SK-N-SH (cell line): ENCODE results near the gene CD14. TPM values are rescaled to one million over a fixed set of nuclear protein-coding genes. Genes with fewer than 3 reads are reported as not detected.
A peak's percentile ranks its signal among the peaks of the same experiment; 100 is the strongest.

Experiments used
- CTCF ChIA-PET: fragments of 300-600, 350-600 bp; formaldehyde crosslinking; extraction: SDS; loops from one replicate; lab custom pipeline; 2021; lab: Yijun Ruan, JAX
- POLR2A ChIA-PET: fragments of 350-600 bp; sonication (Branson Sonifier 250); formaldehyde crosslinking; extraction: SDS; loops from one replicate; lab custom pipeline; 2020; ENCODE audit warnings: antibody characterized with exemption, inconsistent platforms; lab: Yijun Ruan, JAX
- DNase-seq: peaks from one replicate; pipeline ENCODE4 v3.0.0; 2012
- H2AFZ ChIP-seq: fragments of 200-600 bp; sonication (generic); 2 replicates; pipeline ENCODE4 v1.8.1; 2016; ENCODE audit warnings: antibody characterized with exemption, mild to moderate bottlenecking, low read depth
- H3F3A ChIP-seq: fragments of 200-600 bp; sonication (generic); replicated peaks from 2 replicates; pipeline ENCODE3; 2016; ENCODE audit warnings: antibody characterized with exemption, mild to moderate bottlenecking; ENCODE audit not compliant: insufficient read depth
- H3K27ac ChIP-seq, 2 experiments: fragments of 200-500 bp in 1 of 2; fragments of 200-600 bp in 1 of 2; sonication (Bioruptor generic) in 1 of 2; sonication (generic), shearing (Covaris generic) in 1 of 2; 2 replicates each; pipeline versions ENCODE4 v1.5.1 to v1.6.1; 2014 to 2016; ENCODE audit warnings: low read depth in 2 of 2, inconsistent platforms in 1 of 2, low read length in 1 of 2, mild to moderate bottlenecking in 1 of 2, mixed read lengths in 1 of 2
- H3K27me3 ChIP-seq: fragments of 200-600 bp; sonication (generic), shearing (Covaris generic); 2 replicates; pipeline ENCODE4 v1.6.1; 2016; ENCODE audit warnings: mixed run types; ENCODE audit not compliant: insufficient read depth
- H3K36me3 ChIP-seq, 2 experiments: fragments of 200-500 bp in 1 of 2; fragments of 200-600 bp in 1 of 2; sonication (Bioruptor generic) in 1 of 2; sonication (generic) in 1 of 2; replicated peaks in 1 of 2; 2 replicates each; pipeline versions ENCODE3 to v1.5.1; 2014 to 2016; ENCODE audit warnings: low read length in 1 of 2, mild to moderate bottlenecking in 1 of 2; ENCODE audit not compliant: insufficient read depth in 2 of 2, control insufficient read depth in 1 of 2
- H3K4me1 ChIP-seq, 2 experiments: fragments of 200-500 bp in 1 of 2; fragments of 200-600 bp in 1 of 2; sonication (Bioruptor generic) in 1 of 2; sonication (generic), shearing (Covaris generic) in 1 of 2; 2 replicates each; pipeline versions ENCODE4 v1.5.1 to v1.6.1; 2014 to 2016; ENCODE audit warnings: low read depth in 1 of 2, low read length in 1 of 2, mixed run types in 1 of 2; ENCODE audit not compliant: insufficient read depth in 2 of 2, control insufficient read depth in 1 of 2
- H3K4me2 ChIP-seq: fragments of 200-600 bp; sonication (generic), shearing (Covaris generic); 2 replicates; pipeline ENCODE4 v1.6.1; 2017; ENCODE audit warnings: mixed run types
- H3K4me3 ChIP-seq, 2 experiments: fragments of 200-500 bp in 1 of 2; fragments of 200-600 bp in 1 of 2; sonication (Bioruptor generic) in 1 of 2; sonication (generic), shearing (Covaris generic) in 1 of 2; 2 replicates each; pipeline versions ENCODE4 v1.5.1 to v1.8.1; 2014 to 2016; ENCODE audit warnings: low read depth in 2 of 2, inconsistent platforms in 1 of 2, low read length in 1 of 2, mild to moderate bottlenecking in 1 of 2, mixed read lengths in 1 of 2, moderate library complexity in 1 of 2
- H3K79me2 ChIP-seq: fragments of 200-600 bp; sonication (generic); 2 replicates; pipeline ENCODE4 v1.8.1; 2017; ENCODE audit warnings: mild to moderate bottlenecking; ENCODE audit not compliant: insufficient read depth
- H3K9ac ChIP-seq: fragments of 200-600 bp; sonication (generic); 2 replicates; pipeline ENCODE4 v1.6.1; 2017; ENCODE audit warnings: mixed run types
- H3K9me2 ChIP-seq: fragments of 200-600 bp; sonication (generic); 2 replicates; pipeline ENCODE4 v1.6.1; 2017; ENCODE audit warnings: mixed run types
- H3K9me3 ChIP-seq: fragments of 200-600 bp; sonication (generic); 2 replicates; pipeline ENCODE4 v1.6.1; 2017; ENCODE audit warnings: mixed run types, mild to moderate bottlenecking, moderate library complexity
- H4K20me1 ChIP-seq: fragments of 200-600 bp; sonication (generic); 2 replicates; pipeline ENCODE4 v1.6.1; 2017; ENCODE audit warnings: mild to moderate bottlenecking, mixed run types; ENCODE audit not compliant: insufficient read depth
- CHD2 ChIP-seq: fragments of 150-350 bp; IDR thresholded peaks from 2 replicates; pipeline ENCODE4 v1.6.1; 2018; ENCODE audit warnings: low read length; ENCODE audit not compliant: partially characterized antibody
- ELF1 ChIP-seq: IDR thresholded peaks from 2 replicates; pipeline ENCODE4 v1.4.0; 2012
- FOSL2 ChIP-seq: IDR thresholded peaks from 2 replicates; pipeline ENCODE4 v1.4.0; 2012; ENCODE audit warnings: low read depth, mild to moderate bottlenecking, moderate library complexity, borderline replicate concordance
- FOXM1 ChIP-seq: IDR thresholded peaks from 2 replicates; pipeline ENCODE4 v1.4.0; 2012; ENCODE audit warnings: low read depth, mild to moderate bottlenecking
- GABPA ChIP-seq: IDR thresholded peaks from 2 replicates; pipeline ENCODE4 v1.4.0; 2012; ENCODE audit warnings: low read depth, mild to moderate bottlenecking
- MEF2A ChIP-seq: IDR thresholded peaks from 2 replicates; pipeline ENCODE4 v1.4.0; 2012; ENCODE audit warnings: low read depth, borderline replicate concordance
- MXI1 ChIP-seq: IDR thresholded peaks from 2 replicates; pipeline ENCODE4 v1.6.1; 2012; ENCODE audit warnings: mild to moderate bottlenecking, low read depth, low read length, improper control_type of control experiment
- NRF1 ChIP-seq: IDR thresholded peaks from 2 replicates; pipeline ENCODE4 v1.6.1; 2012; ENCODE audit warnings: low read depth, mild to moderate bottlenecking, low read length
- POLR2AphosphoS5 ChIP-seq: IDR thresholded peaks from 2 replicates; pipeline ENCODE4 v1.6.1; 2012; ENCODE audit warnings: low read depth, low read length
- RXRA ChIP-seq: IDR thresholded peaks from 2 replicates; pipeline ENCODE4 v1.4.0; 2012; ENCODE audit warnings: low read depth, mild to moderate bottlenecking, borderline replicate concordance
- SIN3A ChIP-seq: IDR thresholded peaks from 2 replicates; pipeline ENCODE4 v1.6.1; 2012; ENCODE audit warnings: low read depth, mild to moderate bottlenecking, low read length, moderate library complexity, borderline replicate concordance
- TAF1 ChIP-seq: IDR thresholded peaks from 2 replicates; pipeline ENCODE4 v1.6.1; 2012; ENCODE audit warnings: low read depth, mild to moderate bottlenecking, low read length, moderate library complexity, borderline replicate concordance
- USF1 ChIP-seq: IDR thresholded peaks from 2 replicates; pipeline ENCODE4 v1.4.0; 2012; ENCODE audit warnings: low read depth, borderline replicate concordance
- YY1 ChIP-seq: IDR thresholded peaks from 2 replicates; pipeline ENCODE4 v1.4.0; 2012; ENCODE audit warnings: low read depth, mild to moderate bottlenecking
- WGBS: methylation state at CpG from one replicate; pipeline ENCODE4 v1.1.6; 2017; ENCODE audit warnings: low lambda C conversion rate; 5-methylcytosine and 5-hydroxymethylcytosine counted together
- polyA plus RNA-seq, 3 experiments: library from polyadenylated mRNA; depleted of rRNA; stranded (reverse); fragments of >200 nt; gene quantifications; 2 replicates each; pipeline ENCODE4 v1.2.3, GENCODE V29; 2012
- TF ChIP-seq, protein P1 (sequence below): IDR thresholded peaks from 2 replicates; pipeline ENCODE4 v1.4.0; 2012; ENCODE audit warnings: low read depth
- TF ChIP-seq, protein P2 (sequence below): IDR thresholded peaks from 2 replicates; pipeline ENCODE4 v1.4.0; 2012; ENCODE audit warnings: low read depth, borderline replicate concordance

Gene CD14
- polyA plus RNA-seq, 1 of the 3 experiments (the other 2 are of a cell fraction) = 0.12 TPM

- peak within 1 kb of the TSS; percentile 89 to 94 for H3K27ac ChIP-seq
- peak; percentile 96 for DNase-seq
- H2AFZ ChIP-seq = peak within 1 kb of the TSS; percentile 82
- TF ChIP-seq YY1 = 0 out of 2 replicates have a peak, but pooled peaks have one; percentile 45
- peak; percentile 68 for TF ChIP-seq SIN3A
- no peak for TF ChIP-seq MEF2A
- TF ChIP-seq CHD2 = peak; percentile 38
- no peak for TF ChIP-seq FOXM1
- TF ChIP-seq NRF1 = peak; percentile 40; the same call in 1 of the 2 replicates
- peak; percentile 93 for TF ChIP-seq MXI1
- TF ChIP-seq FOSL2 = no peak
- peak; percentile 91 for TF ChIP-seq ELF1
- TF ChIP-seq GABPA = peak; percentile 90
- TF ChIP-seq, protein P1, sequence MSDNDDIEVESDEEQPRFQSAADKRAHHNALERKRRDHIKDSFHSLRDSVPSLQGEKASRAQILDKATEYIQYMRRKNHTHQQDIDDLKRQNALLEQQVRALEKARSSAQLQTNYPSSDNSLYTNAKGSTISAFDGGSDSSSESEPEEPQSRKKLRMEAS = peak; percentile 62
- TF ChIP-seq POLR2AphosphoS5 = peak; percentile 97
- TF ChIP-seq TAF1 = peak; percentile 89
- TF ChIP-seq, protein P2, sequence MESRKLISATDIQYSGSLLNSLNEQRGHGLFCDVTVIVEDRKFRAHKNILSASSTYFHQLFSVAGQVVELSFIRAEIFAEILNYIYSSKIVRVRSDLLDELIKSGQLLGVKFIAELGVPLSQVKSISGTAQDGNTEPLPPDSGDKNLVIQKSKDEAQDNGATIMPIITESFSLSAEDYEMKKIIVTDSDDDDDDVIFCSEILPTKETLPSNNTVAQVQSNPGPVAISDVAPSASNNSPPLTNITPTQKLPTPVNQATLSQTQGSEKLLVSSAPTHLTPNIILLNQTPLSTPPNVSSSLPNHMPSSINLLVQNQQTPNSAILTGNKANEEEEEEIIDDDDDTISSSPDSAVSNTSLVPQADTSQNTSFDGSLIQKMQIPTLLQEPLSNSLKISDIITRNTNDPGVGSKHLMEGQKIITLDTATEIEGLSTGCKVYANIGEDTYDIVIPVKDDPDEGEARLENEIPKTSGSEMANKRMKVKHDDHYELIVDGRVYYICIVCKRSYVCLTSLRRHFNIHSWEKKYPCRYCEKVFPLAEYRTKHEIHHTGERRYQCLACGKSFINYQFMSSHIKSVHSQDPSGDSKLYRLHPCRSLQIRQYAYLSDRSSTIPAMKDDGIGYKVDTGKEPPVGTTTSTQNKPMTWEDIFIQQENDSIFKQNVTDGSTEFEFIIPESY = 0 out of 2 replicates have a peak, but pooled peaks have one; percentile 5
- TF ChIP-seq RXRA = peak; percentile 40; the same call in 1 of the 2 replicates
- TF ChIP-seq USF1 = no peak
- H3K4me1 ChIP-seq = peaks cover 0 to 4% of the 10 kb centered on the region in 2 experiments; a peak in 2 of 4 replicates
- no peaks in the 10 kb centered on the region for H3K9me3 ChIP-seq
- POLR2A ChIA-PET = interaction anchor here (0.6 to 3.1 kb wide), 7 partner anchors 9 to 990 kb away, joined by 3 to 14 read pairs (median 4); partner anchors contain the start of genes DND1, HARS1, HARS2 and IK
- WGBS = 3% methylated on average over 21 of the region's 54 CpGs
- no peaks in the 10 kb centered on the region for H3K9me2 ChIP-seq
- H3K36me3 ChIP-seq = peaks cover 47 to 65% of the 10 kb centered on the region in 2 experiments
- H3K4me3 ChIP-seq = peak within 1 kb of the TSS; percentile 78 to 88
- peaks cover 41% of the 10 kb centered on the region for H3K79me2 ChIP-seq
- H3K27me3 ChIP-seq = no peaks in the 10 kb centered on the region
- H3K9ac ChIP-seq = peak within 1 kb of the TSS; percentile 85
- peak within 1 kb of the TSS; percentile 71 for H3K4me2 ChIP-seq
- H3F3A ChIP-seq = peaks cover 27% of the 10 kb centered on the region
- CTCF ChIA-PET = interaction anchor here (0.7 to 2.5 kb wide), 3 partner anchors 18 to 292 kb away, joined by 3 to 11 read pairs (median 10); partner anchors contain the start of genes IK and NDUFA2
- H4K20me1 ChIP-seq = 0 out of 2 replicates have a peak, but pooled peaks cover 5% of the 10 kb centered on the region
These were observed 31.6 kb upstream of the CD14 start, which contains the start of gene WDR55 for GRCh38 chr5:140664359-140665119. Gene WDR55, plus strand, starts transcription at chr5:140664904. Its CDS starts 9 bp downstream, at chr5:140664913.
